Neural progenitor cell (in vitro differentiated cells): Measurements from ENCODE around the gene ZSCAN5C. TPM values are rescaled to one million over a fixed set of nuclear protein-coding genes. Genes with fewer than 3 reads are reported as not detected.
"Not testable (repeated sequence)": the region's sequence is repeated elsewhere in the genome, so short reads cannot be mapped to it uniquely, and the experiment has no call there.

Experiments
- DNase-seq: peaks from one replicate; pipeline ENCODE4 v3.0.0-alpha.2; 2016; ENCODE audit warnings: low spot score
- H2AFZ ChIP-seq: fragments of 200-600 bp; sonication (generic); replicated peaks from 2 replicates; pipeline ENCODE4 v1.6.1; 2016; ENCODE audit warnings: antibody characterized with exemption
- H3F3A ChIP-seq: fragments of 200-600 bp; sonication (generic); 2 replicates; pipeline ENCODE4 v1.6.1; 2016; ENCODE audit warnings: antibody characterized with exemption, low read depth
- H3K27ac ChIP-seq: fragments of 200-600 bp; sonication (generic); 2 replicates; pipeline ENCODE4 v1.5.1; 2016; ENCODE audit warnings: mild to moderate bottlenecking
- H3K27me3 ChIP-seq: fragments of 200-600 bp; sonication (generic); 2 replicates; pipeline ENCODE4 v1.6.1; 2016; ENCODE audit warnings: mild to moderate bottlenecking, moderate library complexity
- H3K36me3 ChIP-seq: fragments of 200-600 bp; sonication (generic); 2 replicates; pipeline ENCODE4 v1.5.1; 2016
- H3K4me1 ChIP-seq: fragments of 200-600 bp; sonication (generic); 2 replicates; pipeline ENCODE4 v1.6.1; 2016; ENCODE audit warnings: mixed run types
- H3K4me2 ChIP-seq: fragments of 200-600 bp; sonication (generic); 2 replicates; pipeline ENCODE4 v1.6.1; 2016
- H3K4me3 ChIP-seq: fragments of 200-600 bp; sonication (generic); 2 replicates; pipeline ENCODE4 v1.5.1; 2016
- H3K79me2 ChIP-seq: fragments of 200-600 bp; sonication (generic); 2 replicates; pipeline ENCODE4 v1.6.1; 2016; ENCODE audit warnings: low read depth
- H3K9ac ChIP-seq: fragments of 200-600 bp; sonication (generic); 2 replicates; pipeline ENCODE4 v1.6.1; 2016
- H3K9me3 ChIP-seq: fragments of 200-600 bp; sonication (generic); 2 replicates; pipeline ENCODE4 v1.5.1; 2016; ENCODE audit warnings: low read depth
- H4K20me1 ChIP-seq: fragments of 200-600 bp; sonication (generic); 2 replicates; pipeline ENCODE4 v1.6.1; 2016; ENCODE audit warnings: low read depth
- H3K27ac Mint-ChIP-seq: 3 replicates; pipeline ENCODE4 v1.8.0; 2021; ENCODE audit warnings: mixed read lengths
- H3K27me3 Mint-ChIP-seq: 2 replicates; pipeline ENCODE4 v1.8.0; 2022; ENCODE audit warnings: low read depth, mild to moderate bottlenecking, inconsistent platforms, moderate library complexity, mixed read lengths; ENCODE audit not compliant: insufficient read depth
- H3K36me3 Mint-ChIP-seq: 3 replicates; pipeline ENCODE4 v1.8.0; 2021; ENCODE audit warnings: mixed read lengths
- H3K4me1 Mint-ChIP-seq: 3 replicates; pipeline ENCODE4 v1.8.0; 2021; ENCODE audit warnings: mixed read lengths
- H3K4me3 Mint-ChIP-seq: 3 replicates; pipeline ENCODE4 v1.8.0; 2021; ENCODE audit warnings: mild to moderate bottlenecking, moderate library complexity, mixed read lengths
- H3K9me3 Mint-ChIP-seq: 3 replicates; pipeline ENCODE4 v1.8.0; 2020; ENCODE audit warnings: mixed read lengths
- CTCF ChIP-seq: fragments of 200-600 bp; sonication (generic); IDR thresholded peaks from 2 replicates; pipeline ENCODE4 v1.5.1; 2017; ENCODE audit warnings: antibody characterized with exemption, mild to moderate bottlenecking
- EZH2 ChIP-seq: fragments of 200-600 bp; sonication (generic); IDR thresholded peaks from 2 replicates; pipeline ENCODE4 v1.6.1; 2017; ENCODE audit warnings: antibody characterized with exemption, mild to moderate bottlenecking, moderate library complexity
- EZH2phosphoT487 ChIP-seq: fragments of 200-600 bp; sonication (generic); IDR thresholded peaks from 2 replicates; pipeline ENCODE4 v1.6.1; 2017; ENCODE audit warnings: antibody characterized with exemption
- total RNA-seq: library from RNA; depleted of rRNA; stranded (reverse); fragments of >200 nt; gene quantifications from 2 replicates; pipeline ENCODE4 v1.2.3, GENCODE V29; 2015; ENCODE audit warnings: low replicate concordance

ZSCAN5C gene
- total RNA-seq, 1 donor from 2014 or later, result not detected

- DNase-seq, result no peak
- Histone ChIP-seq H3F3A (no peaks in the 10 kb centered on the region), H3K27ac (no peak overlapping the region), H3K9me3 (no peaks in the 10 kb centered on the region), H3K4me3 (no peak overlapping the region), H3K36me3 (no peaks in the 10 kb centered on the region), H3K27me3 (no peaks in the 10 kb centered on the region), H3K4me1 (no peaks in the 10 kb centered on the region), H4K20me1 (no peaks in the 10 kb centered on the region), H3K9ac (no peak overlapping the region), H2AFZ (no peak overlapping the region), H3K79me2 (no peaks in the 10 kb centered on the region), H3K4me2 (no peak overlapping the region)
- Mint-ChIP-seq H3K27me3 (peaks cover 8% of the 10 kb centered on the region), H3K4me1 (no peaks in the 10 kb centered on the region), H3K36me3 (no peaks in the 10 kb centered on the region), H3K9me3 (peaks cover 3% of the 10 kb centered on the region), H3K4me3 (no peak overlapping the region), H3K27ac (no peak overlapping the region)
- no peak for TF ChIP-seq CTCF
- no peak for TF ChIP-seq EZH2
- no peak for TF ChIP-seq EZH2phosphoT487
These were observed 2.4 kb upstream of the ZSCAN5C start for GRCh38 chr19:56199687-56200086.

- H3K27ac Mint-ChIP-seq, H3K36me3 Mint-ChIP-seq, H4K20me1 ChIP-seq, H3K4me1 Mint-ChIP-seq, DNase-seq, H3K9me3 ChIP-seq, H2AFZ ChIP-seq, H3K9ac ChIP-seq, H3K27ac ChIP-seq, H3K27me3 ChIP-seq, H3K4me2 ChIP-seq, H3F3A ChIP-seq, H3K4me3 ChIP-seq, H3K4me3 Mint-ChIP-seq, H3K9me3 Mint-ChIP-seq, H3K36me3 ChIP-seq, H3K4me1 ChIP-seq, H3K79me2 ChIP-seq: not testable (repeated sequence)
- peaks cover 11% of the 10 kb centered on the region for H3K27me3 Mint-ChIP-seq
- TF ChIP-seq CTCF, result peak; percentile 15
These were observed 5.5 kb downstream of the ZSCAN5C start for GRCh38 chr19:56207581-56207980.

- Histone ChIP-seq H3K4me1 (no peaks in the 10 kb centered on the region), H3F3A (no peaks in the 10 kb centered on the region), H3K36me3 (no peaks in the 10 kb centered on the region), H3K9me3 (no peaks in the 10 kb centered on the region), H3K4me3 (no peak overlapping the region), H3K4me2 (no peak overlapping the region), H3K27ac (no peak overlapping the region), H4K20me1 (no peaks in the 10 kb centered on the region), H3K79me2 (no peaks in the 10 kb centered on the region), H2AFZ (no peak overlapping the region), H3K27me3 (no peaks in the 10 kb centered on the region), H3K9ac (no peak overlapping the region)
- Mint-ChIP-seq H3K27me3 (peaks cover 7% of the 10 kb centered on the region), H3K4me3 (no peak overlapping the region), H3K4me1 (no peaks in the 10 kb centered on the region), H3K36me3 (no peaks in the 10 kb centered on the region), H3K9me3 (peaks cover under 1% of the 10 kb centered on the region), H3K27ac (no peak overlapping the region)
- no peak for DNase-seq
- TF ChIP-seq EZH2phosphoT487 (no peak), CTCF (no peak), EZH2 (no peak)
These were observed 7.0 kb downstream of the ZSCAN5C start for GRCh38 chr19:56209091-56209490.

GRCh38 chr19:56210036-56210435, 8.0 kb downstream of the ZSCAN5C start:
- H3K27ac Mint-ChIP-seq, H3F3A ChIP-seq, H3K4me3 ChIP-seq, H3K79me2 ChIP-seq, H3K9me3 ChIP-seq, H3K4me1 Mint-ChIP-seq, H4K20me1 ChIP-seq, H3K36me3 Mint-ChIP-seq, DNase-seq, H3K4me2 ChIP-seq, H3K4me3 Mint-ChIP-seq, H3K9me3 Mint-ChIP-seq, H3K27me3 Mint-ChIP-seq, H3K4me1 ChIP-seq, H3K36me3 ChIP-seq, H3K9ac ChIP-seq, H2AFZ ChIP-seq, H3K27me3 ChIP-seq, H3K27ac ChIP-seq: not testable (repeated sequence)
